HG03442 (cell line): Measurements from ENCODE around the gene PLEKHJ1.

Experiments used
- ATAC-seq: cut with Tn5 transposase; IDR thresholded peaks from one replicate; pipeline ENCODE4 v1.9.1; 2021; ENCODE audit warnings: mild to moderate bottlenecking, moderate library complexity; ENCODE audit not compliant: unreplicated experiment

The PLEKHJ1 gene

DNA sequence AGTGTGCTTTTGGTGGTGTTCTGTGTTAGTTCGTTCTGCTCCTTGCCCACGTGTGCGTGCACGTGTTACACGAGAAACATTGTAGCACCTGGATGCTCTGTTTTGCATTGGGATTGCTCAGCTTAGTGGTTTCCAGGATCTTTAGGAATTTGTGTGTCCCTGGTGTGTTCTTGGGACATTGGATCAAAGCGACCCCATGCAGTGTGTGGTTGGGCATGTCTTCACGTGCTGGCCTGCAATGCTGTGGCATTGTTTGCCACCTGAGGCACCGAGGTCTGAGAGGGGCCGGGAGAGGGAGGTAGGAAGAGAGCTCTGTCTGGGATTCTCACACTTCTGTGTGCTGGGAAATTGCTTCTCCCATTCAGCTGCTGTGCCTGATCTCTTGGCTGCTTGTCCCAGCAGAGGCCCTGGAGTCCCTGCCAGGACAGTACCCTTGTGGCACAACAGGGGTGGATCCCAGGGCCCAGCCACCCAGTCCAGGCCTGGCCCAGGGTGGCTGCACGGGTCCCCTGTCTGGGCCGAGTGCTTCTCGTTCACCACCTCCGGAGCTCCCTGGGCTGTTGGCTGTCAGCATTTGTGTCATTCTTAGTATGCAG lies 11.3 kb downstream of the PLEKHJ1 start:
- ATAC-seq = no peak

DNA sequence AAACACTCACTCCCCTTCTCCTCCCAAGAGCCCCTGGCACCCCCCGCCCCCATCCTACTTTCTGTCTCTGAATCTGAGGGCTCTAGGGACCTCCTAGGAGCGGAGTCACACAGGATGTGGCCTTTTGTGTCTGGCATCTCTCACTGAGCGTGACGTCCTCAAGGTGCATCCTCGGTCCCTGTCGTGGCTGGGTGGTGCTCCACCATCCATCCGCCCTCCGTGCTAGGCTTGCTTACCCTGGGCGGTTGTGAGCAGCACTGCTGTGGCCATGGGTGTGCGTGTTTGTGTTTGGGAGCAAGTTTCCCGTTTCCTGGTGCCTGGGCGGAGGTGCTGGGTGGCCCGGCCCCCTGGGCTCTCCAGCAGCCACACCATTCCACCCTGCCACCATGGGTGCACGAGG lies 12.2 kb downstream of the PLEKHJ1 start:
- peak; percentile 39 for ATAC-seq

DNA sequence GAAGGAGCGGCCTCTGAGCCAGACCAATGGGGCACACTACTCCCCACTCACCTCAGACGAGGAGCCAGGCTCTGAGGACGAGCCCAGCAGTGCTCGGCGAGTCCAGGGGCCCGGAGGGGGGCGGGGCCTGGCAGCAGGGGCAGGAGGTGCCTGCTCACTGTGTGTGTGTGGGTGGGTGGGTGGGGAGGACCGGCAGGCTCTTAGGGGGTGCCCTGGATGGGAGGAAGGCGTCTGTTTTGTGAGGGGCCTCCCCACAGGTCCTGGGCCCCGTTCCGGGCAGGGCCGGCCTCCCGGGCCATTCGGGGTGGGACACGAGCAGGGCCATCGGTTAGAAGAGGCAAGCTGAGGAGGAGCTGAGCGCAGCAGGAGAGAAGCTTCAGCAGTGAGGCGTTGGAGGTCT lies 12.7 kb downstream of the PLEKHJ1 start:
- ATAC-seq = no peak

DNA sequence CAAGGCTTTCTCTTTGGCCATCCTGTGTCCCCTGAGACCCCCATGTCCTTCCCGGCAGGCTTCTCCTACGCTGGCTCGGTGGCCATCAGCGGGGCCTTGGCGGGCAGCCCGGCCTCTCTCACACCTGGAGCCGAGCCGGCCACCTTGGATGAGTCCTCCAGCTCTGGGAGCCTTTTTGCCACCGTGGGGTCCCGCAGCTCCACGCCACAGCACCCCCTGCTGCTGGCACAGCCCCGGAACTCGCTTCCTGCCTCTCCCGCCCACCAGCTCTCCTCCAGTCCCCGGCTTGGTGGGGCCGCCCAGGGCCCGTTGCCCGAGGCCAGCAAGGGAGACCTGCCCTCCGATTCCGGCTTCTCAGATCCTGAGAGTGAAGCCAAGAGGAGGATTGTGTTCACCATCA lies 14.2 kb downstream of the PLEKHJ1 start:
- ATAC-seq = no peak

DNA sequence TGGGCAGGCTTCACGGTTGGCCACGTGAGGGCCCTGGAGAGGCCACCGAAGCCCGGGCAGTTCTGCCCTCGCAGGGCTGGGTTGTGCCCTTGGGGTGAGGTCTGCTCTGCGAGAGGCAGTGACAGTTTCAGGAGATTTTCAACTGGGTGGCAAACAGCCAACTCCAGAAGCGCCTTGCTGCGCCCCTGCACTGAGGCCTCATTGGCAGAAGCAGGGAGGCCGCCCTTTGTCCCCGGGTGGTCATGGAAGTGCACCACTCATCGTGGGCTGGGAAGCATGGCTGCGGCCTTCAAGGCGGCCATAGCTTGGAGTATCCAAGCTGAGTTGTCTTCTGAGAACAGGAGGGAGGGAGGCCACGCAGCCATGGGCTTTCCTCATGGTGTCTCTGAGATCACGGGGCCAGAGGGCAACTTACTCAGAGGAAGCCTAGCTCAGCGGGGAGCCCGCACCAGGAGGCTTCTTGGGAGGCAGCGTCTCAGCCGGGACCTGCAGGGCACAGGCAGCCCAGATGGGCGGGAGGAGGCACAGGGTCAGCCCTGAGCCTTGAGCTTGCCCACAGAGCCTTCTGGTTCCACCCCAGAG lies 14.8 kb downstream of the PLEKHJ1 start:
- ATAC-seq = no peak

DNA sequence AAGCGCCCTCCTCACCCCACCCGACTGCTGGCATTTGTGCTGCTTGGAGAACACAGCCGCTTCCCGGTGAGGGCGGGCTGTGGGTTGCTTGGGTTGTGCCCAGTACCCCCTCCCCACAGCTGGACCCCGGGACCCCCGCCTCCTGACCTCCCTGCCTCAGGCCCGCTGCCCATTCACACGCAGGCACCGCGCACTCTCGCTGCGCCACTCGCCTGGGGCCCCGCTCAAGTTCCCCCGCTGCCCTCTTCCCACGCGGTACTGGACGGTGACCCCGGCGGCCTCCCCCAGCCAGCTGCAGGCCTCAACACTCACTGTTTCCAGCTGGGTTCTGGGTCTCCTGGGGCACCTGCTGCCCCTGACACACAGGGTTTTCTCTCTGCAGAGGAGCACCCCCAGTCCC lies 16.4 kb downstream of the PLEKHJ1 start:
- ATAC-seq = no peak

DNA sequence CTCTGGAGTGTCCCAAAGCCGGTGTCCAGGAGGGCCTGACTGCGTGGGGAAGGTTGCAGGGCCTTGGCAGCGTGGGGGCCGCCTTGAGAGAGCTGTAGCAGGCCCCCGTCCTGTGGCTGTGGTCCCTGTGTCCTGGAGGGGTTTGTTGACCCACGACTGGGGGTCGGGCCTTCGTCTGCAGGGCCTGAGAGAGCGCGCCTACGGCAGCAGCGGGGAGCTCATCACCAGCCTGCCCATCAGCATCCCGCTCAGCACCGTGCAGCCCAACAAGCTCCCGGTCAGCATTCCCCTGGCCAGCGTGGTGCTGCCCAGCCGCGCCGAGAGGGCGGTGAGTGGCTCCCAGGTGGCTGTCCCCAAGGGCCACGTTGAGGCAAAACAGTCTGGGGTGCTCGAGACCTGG lies 18.5 kb downstream of the PLEKHJ1 start:
- no peak for ATAC-seq

DNA sequence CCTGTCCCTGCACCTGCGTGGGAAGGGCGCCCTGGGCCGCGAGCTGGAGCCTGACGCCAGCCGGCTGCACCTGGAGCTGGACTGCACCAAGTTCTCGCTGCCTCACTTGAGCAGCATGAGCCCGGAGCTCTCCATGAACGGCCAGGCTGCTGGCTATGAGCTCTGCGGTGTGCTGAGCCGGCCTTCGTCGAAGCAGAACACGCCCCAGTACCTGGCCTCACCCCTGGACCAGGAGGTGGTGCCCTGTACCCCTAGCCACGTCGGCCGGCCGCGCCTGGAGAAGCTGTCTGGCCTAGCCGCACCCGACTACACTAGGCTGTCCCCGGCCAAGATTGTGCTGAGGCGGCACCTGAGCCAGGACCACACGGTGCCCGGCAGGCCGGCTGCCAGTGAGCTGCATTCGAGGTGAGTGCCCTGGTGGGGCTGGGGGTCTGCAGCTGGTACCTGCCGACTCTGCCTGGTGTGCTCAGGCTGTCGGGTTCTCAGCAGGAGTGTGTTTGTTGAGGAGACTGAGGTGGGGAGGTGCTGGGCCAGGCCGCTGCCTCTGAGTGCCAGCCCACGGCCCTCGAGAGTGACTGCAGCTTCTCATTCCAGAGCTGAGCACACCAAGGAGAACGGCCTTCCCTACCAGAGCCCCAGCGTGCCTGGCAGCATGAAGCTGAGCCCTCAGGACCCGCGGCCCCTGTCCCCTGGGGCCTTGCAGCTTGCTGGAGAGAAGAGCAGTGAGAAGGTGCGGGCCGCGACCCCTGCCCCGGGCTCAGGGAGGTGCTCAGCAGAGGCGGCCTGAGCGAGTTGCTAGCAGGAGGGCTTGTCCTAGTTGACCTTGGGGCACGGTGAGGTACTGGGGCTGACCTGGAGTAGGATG lies 19.5 kb downstream of the PLEKHJ1 start:
- ATAC-seq = no peak

DNA sequence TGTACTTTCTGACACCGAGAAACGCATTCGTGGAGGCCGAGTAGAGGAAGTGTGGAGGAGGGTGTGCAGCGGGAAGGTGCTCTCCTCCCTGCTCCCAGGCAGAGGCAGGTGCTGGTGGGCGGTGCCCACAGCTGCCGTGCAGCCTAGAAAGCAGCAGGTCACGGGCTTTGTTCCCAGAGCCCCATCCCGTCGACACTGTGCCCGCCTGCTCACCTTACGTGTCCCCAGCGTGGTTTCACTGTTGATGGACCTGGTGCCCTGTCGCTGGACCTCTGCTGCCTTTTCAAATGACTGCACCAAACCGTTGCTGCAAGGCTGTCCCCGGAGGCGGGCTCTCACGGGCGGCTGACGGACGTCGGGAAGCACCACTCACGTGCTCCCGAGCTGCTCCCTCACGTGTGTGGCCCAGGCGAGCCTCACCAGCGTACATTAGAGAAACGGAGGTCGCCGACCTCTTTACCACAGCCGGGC lies 20.8 kb downstream of the PLEKHJ1 start:
- ATAC-seq = no peak

DNA sequence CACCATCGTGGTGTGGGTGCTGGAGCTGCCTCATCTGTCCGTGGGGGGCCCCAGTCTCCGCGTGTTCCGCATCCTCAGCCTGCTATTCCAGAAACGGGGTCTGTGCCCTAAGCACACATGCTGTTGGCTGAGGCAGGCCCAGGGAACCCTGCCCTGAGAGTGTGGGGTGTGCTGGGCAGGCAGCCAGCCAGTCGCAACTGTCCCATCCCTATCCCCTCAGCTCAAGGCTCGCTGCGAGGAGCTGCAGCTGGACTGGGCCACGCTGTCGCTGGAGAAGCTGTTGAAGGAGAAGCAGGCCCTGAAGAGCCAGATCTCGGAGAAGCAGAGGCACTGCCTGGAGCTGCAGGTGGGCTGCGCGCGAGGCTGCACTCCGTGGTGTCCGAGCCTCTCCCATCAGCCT lies 21.9 kb downstream of the PLEKHJ1 start:
- no peak for ATAC-seq

DNA sequence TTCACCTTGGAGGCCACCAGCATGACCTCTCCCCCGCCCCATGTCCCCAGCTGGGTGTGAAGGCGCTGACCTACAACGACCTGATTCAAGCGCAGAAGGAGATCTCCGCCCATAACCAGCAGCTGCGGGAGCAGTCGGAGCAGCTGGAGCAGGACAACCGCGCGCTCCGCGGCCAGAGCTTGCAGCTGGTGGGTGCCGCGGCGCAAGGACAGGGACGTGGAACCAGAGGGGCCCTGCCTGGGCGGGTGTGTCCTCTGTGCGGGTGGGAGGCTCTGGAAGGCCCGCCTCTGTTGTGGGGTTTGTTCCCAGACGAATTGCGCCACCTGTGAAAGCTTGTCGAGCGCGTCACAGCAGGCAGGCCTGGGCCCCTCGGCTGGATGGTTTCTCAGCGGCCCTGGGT lies 22.3 kb downstream of the PLEKHJ1 start:
- ATAC-seq = no peak

DNA sequence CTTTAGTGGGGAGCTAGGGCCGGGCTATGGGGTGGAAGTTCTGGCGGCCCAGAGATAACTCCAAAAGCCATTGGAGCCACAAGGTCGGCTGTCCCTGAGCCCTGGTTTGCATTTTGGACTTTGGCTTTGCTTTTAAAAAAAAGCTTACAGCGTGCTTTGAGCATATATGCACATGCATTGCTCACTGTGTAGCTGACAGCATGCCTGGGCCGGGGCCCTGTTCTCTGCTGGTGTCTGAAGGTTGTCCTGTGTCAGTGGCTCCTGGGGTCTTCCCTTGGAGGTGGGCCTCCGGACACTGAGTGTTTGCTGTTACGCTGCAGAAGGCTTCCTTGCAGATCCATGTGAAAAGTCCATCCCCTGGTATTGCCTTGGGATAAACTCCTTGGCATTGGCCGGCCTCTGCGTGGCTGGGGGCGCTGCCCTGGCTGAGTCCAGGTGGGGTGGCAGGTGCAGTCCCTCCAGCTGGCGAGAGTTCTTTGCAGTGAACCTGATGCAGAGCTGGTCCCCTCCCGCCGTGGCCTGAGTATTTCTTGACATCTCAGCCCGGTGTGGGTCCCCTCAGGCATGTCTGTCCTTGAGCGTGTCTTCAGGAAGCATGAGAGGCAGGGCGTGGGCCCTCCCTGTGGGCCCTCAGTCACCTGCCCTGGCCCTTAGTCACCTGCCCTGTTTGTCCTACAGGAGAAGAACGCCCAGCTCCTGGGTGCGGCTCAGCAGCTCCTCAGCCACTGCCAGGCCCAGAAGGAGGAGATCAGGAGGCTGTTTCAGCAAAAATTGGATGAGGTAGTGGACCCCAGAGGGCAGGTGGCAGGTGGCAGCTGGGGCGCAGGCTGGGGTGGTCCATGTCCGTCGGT lies 23.0 kb downstream of the PLEKHJ1 start:
- no peak for ATAC-seq

DNA sequence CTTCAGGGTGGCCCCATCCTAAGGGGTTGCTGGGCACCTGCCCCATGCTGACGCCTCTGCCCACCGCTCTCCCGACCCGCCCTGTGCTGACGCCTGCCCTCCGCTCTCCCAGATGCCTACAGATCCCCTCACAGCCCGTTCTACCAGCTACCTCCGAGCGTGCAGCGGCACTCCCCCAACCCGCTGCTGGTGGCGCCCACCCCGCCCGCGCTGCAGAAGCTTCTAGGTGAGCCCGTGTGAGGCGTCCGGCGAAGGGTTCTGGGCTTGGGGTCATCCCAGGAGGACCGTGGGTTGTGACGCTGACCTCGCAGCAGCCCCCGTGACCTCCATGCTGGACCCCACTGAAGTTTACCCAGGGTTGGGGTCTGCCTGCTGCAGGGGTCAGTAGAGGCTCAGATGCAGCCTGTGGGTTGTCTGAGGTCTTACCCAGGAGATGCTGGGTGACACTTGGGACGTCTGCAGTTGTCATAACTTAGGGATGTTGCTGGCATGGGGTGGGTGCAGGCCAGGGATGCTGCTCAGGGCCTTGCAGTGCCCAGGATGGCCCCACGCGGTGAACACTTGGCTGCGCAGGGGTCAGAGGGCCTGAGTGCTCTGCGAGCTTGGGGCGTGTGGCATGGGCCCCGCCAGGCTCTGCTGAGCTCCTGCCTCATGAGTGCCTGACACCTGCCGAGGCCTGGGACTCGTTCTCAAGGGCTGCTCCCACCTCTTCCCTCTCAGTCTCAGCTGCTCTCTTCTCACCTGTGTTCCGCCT lies 25.0 kb downstream of the PLEKHJ1 start:
- ATAC-seq = no peak

DNA sequence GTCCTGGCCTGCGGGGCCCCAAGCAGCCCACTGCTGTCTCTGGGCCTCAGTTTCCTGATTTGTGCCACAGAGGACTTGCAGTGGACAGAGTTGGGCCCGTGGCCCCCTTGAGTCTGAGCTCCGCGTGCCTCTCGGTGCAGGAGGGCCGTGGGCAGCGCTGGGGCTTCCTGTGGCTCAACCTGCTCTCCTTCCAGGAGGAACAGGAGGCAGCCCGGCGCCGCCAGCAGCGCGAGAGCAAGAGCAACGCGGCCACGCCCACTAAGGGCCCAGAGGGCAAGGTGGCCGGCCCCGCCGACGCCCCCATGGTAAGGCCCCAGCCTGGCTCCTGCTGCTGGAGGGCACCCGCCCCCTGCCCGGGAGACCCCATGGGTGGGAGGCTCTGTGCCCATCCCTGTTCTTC lies 25.9 kb downstream of the PLEKHJ1 start:
- ATAC-seq = no peak

DNA sequence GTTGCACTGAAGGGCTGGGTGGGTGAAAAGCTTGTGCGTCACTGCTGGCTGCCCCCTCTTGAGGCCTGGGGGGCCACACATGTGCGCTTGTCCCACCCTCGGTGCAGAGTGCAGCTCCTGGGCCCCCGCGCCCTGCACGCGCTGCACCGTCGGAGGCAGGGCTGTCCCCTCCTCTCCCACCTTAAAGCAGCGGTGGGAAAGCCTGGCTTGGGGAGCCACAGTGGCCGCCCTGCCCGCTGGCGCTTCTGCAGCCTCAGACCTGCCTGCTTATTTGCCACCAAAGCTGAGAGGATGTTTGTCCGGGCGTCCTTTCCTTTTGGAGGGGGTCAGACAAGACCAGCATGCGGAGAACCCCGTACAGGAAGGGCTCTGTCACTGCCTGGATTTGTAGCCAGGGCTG lies 26.7 kb downstream of the PLEKHJ1 start:
- no peak for ATAC-seq

DNA sequence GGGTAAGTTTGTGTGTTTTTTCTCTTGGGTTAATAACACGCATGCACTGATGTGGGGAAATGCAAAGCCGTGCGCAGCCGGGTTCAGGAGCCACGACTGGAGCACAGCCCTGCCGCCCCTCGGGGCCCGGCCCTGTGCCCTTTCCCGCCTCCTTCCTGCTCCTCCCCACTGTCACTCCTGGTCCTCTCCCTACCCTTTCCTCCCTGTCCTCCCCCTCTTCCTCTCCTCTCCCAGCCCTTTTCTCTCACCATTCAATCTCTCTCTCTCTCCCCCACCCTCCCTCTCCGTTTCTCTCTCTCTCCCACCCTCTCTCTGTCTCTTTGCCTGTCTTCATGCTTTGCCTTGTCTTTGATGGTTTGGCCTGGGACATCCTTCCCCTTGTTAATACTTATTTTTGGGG lies 27.2 kb downstream of the PLEKHJ1 start:
- ATAC-seq = no peak

DNA sequence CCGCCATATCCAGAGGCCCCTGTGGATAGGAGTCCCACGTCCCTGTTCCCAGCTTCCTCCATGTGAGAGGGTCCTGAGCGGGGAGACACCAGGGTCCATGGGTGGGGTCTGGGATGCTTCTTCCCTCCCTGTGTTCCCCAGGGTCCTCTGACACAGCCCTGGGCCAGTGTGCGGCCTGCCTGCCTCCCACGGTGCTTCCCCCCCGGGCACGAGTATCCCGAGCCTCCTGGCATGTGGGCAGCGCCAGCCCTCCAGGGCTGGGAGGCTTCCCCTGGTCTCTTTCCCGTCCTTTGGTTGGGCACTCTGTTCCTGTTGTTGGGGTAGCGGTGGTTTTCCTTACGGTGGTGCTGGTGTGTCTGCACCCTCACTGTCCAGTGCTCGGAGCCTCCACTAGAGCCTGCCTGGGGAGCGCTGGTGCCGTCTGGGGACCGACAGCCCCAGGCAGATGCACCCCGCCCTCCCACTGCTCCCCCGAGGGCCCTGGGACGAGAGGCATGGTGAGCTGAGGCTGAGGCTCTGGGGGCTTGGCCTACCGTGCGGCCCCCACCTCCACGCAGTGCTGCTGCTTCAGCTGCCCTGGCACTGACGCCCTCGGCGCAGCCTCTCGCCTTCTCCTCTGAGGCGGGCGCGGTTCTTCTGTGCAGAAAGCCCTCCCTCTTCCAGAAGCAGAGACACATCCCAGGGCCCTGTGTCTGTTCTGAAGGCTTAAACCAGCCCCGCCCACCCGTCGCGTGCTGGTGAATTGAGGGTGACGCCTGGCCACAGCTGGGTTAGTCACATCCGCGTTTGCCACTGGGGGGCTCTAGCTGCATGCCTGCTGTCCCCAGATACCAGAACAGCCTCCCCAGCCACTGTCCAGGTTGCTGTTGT lies 27.9 kb downstream of the PLEKHJ1 start:
- no peak for ATAC-seq

DNA sequence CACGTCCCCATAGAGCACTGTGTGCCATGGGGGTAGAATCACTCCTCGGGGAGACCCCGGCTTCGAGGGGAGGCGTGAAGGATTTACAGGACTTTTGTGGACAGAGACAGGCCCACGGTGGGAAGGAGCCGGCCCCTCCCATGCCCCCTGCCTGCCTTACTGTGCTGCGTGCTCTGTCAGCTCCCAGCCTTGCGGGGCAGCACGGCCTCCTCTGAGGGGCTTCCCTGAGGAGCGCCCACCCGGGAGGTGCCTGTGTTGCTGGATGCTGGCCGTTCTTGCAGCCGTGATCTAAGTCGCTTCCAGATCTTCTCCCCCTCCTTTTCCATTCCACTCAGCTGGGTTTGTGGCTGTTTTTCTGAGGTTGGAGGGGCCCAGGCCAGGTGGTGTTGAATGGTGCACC lies 29.1 kb downstream of the PLEKHJ1 start:
- ATAC-seq = no peak

DNA sequence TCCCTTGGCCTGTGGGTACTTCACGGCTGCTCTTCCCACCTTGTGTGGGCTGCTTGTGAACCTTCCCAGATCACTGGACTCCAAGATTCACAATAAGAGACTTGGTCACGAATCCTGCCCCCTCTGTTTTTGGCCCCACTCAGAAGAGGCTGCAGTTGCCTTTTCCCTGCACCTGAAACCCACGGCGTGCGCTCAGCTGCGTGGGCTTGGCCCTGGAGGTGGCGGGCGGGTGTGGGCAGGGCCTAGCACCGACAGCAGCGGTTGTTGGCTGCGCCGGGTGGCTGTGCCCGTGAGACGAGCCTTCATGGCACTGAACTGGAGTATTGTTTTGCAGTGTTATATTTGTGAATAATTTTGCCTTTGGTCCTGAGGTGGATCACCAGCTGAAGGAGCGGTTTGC lies 33.8 kb downstream of the PLEKHJ1 start:
- no peak for ATAC-seq
